Non-pigmented ciliary epithelial cell (primary cell): ENCODE data around the gene NCS1.
"Not testable (repeated sequence)": the region's sequence is repeated elsewhere in the genome, so short reads cannot be mapped to it uniquely, and the experiment has no call there.

ENCODE experiments used
- DNase-seq: peaks from one replicate; pipeline ENCODE4 v3.0.0-alpha.2; 2010; ENCODE audit warnings: low read depth

The NCS1 gene

GRCh38 chr9:130263601-130264413 is 91.6 kb downstream of the NCS1 start:
- no peak for DNase-seq

DNA sequence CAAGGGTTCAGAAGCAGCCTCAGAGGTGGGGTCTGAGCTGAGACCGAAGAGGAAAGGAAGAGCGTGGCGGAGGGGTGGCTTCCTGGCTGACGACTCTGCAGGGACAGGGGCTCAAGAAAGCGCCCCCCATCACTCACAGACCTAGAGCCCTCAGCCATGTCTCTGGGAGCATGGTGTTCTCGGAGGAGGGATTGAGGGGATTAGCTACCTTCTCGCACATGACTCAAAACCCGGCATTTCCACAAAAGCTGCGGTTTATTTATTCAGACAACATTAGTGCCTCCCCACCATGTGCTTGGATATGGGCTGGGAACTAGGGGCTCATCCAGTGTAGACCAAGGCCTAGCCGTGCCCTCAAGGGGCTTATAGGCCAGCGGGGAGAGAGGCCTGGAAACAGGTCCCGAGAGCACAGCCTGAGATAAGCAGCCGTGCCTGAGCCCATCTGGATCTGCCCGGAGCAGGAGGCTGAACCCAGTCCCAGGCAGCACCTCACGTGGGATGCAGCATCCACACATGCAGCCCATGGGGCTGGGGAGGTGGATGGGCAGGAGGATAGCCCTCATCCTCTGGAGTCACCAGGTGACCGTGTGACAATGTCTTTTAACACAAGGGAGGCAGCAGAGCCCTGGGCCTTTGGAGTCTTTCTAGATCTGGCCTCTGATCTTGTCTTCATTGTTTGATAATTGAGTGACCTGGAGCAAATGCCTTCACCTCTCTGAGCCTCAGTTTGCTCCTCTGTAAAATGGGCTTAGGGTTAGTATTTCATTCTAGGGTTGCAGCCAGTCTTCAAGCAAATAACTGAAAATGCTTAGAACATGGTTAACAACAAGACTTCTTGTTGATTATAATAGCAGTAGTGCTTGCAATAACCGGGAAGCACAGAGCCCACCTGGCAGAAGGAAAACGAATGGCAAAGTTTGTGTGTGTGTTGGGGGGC is 92.5 kb downstream of the NCS1 start:
- DNase-seq, result no peak

GRCh38 chr9:130265431-130266235 is 93.4 kb downstream of the NCS1 start, which contains the start of gene HMCN2:
Gene HMCN2, plus strand, starts transcription at chr9:130265760. Its CDS starts 119 bp downstream, at chr9:130265879.
- DNase-seq, result no peak

GRCh38 chr9:130266236-130267098 is 94.3 kb downstream of the NCS1 start:
- no peak for DNase-seq

DNA sequence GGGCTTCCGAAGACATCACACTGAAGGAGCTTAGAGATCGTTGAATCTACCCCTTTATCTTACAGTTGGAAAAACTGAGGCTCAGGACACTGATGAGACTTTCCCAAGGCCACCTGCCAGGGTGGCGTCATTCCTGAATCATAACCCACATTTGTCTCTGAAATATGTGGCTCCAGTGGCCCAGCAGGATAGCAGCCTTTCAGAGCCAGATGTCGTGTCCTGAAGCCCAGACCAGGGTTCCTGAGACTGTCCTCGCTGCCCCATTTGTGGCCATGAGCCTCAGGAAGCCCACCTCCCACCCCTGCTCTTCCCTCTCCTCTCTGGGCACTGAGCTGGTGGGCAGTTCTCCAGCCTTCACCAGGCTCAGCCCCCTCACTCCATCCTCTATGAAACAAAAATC is 95.7 kb downstream of the NCS1 start:
- no peak for DNase-seq

DNA sequence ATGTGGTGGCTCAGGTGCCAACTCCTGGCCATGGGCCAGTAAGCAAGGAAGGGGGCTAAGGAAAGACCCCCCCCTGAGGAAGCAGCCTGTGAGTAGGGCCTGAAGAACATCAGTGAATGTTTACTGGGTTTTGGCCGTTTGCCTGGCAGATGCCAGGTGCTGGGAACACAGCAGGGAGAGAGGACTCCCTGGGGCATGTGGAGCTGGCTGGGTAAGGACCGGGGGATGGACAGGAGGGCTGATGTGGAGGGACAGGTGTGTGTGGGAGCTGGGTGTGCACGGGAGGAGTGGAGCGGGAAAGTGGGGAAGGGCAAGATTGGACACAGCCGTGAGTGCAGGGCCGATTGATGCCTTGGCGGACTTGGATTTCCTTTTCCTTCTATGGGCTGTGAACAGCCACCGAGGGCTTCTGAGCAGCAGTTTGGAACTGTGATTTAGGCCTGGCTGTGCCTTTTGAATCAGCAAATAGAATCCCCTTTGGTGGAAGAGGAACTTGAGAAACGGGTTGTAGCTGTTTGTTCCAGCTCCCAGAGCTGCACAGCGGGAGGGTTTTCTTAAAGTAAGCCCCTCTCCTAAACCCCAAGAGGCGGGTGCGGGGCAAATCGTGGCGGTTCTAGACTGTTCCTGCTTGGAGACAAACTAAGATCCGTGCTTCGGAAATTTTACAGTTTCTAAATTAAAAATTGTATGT is 96.5 kb downstream of the NCS1 start:
- no peak for DNase-seq

GRCh38 chr9:130271473-130271872 is 99.3 kb downstream of the NCS1 start:
- DNase-seq, result no peak

DNA sequence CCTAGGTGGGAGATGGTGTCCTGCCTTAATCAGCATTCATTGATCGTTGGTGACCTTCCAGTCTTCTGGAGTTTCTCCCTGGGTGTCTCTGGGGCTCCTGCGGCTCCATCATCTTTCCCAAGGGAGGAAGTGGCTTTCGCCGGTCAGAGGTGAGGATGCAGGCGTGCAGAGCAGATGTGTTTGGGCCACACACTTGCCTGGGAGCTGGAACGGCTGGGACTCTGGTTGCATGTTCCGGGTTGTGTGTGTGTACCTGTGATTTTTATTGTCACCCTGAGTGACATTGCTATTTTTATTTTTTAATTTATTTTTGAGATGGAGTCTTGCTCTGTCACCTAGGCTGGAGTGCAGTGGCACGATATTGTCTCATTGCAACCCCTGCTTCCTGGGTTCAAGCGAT is 103.0 kb downstream of the NCS1 start:
- DNase-seq, result no peak

DNA sequence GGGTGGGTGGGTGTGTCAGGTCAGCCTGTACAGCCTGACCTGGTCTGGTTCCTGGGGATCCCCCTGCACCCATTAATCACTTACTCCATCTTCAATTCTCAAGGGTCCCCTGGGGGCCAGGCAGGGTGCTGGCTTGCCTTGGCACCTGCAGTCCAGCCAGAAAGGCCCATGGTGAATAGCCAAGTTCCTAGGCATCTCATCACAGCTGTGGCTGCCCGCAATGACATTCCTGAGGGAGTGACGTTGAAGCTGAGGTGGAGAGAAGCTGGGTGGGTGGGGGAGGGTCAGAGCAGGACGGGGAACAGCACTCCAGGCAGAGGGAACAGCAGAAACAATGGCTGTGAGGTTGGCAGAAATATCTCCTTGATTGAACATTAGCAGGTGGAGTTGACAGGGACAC is 103.9 kb downstream of the NCS1 start:
- DNase-seq, result peak; percentile 23

GRCh38 chr9:130276955-130277354 is 104.8 kb downstream of the NCS1 start:
- DNase-seq, result no peak

- not testable (repeated sequence) for DNase-seq
Observed at GRCh38 chr9:130277525-130277924, 105.3 kb downstream of the NCS1 start.

DNA sequence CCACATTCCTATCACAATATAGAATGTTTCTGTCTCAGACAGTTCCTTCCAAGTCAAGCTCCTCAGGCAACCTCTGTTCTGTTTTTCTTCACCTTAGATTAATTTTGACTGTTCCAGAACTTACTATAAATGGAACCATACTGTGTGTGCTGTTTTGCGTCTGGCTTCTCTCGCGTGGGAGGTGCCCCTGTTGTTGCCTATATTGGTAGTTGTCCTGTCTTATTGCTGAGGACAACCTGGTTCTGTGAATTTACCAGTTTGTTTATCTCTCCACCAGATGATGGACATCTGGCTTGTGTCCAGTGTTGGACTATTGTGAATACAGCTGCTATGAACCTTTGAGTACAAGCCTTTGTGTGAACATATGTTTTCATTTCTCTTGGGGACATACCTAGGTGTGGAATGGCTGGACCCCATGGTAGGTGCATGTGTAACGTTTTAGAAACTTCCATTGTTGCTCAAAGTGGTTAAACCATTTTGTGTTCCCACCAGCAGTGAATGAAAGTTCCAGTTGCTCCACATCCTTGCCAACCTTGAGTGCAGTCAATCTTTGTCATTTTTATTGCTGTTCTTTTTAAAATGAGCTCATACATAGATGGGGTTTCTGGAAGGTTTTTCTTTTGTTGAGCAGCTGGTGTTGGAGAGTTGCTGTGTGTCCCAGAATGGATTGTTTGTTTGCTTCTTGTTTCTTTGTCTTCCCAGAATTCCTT is 111.5 kb downstream of the NCS1 start:
- no peak for DNase-seq

DNA sequence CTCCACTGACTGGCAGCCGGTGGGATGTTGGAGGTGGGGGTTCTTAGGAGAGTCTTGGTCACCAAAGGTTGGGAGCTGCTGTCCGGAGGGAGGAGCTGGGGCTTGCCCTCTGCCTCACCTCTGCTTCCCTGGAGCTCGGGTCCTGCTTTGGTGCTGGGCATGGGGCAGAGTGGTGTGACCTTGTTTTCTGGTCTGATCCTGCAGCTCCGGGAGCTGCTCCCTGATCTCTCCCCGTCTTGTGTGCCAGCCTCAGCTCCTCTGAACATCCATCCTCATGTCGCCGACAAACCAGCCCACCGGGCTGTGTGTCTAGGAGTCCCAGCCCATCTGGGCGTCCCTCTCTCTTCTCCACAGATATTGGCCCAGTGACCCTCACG is 112.0 kb downstream of the NCS1 start:
- DNase-seq, result no peak

- no peak for DNase-seq
Observed at GRCh38 chr9:130284690-130285089, 112.5 kb downstream of the NCS1 start.

GRCh38 chr9:130285271-130285670 is 113.1 kb downstream of the NCS1 start:
- no peak for DNase-seq

- DNase-seq, result no peak
Observed at GRCh38 chr9:130286072-130286770, 114.0 kb downstream of the NCS1 start.
